Right atrium auricular region (tissue), 2 donors: ENCODE measurements around the gene VSIG10. TPM values are rescaled to one million over a fixed set of nuclear protein-coding genes. Genes with fewer than 3 reads are reported as not detected.

Experiments used
- DNase-seq: peaks from one replicate; pipeline ENCODE4 v3.0.0-alpha.2; 2019; ENCODE audit warnings: low spot score
- H3K27ac ChIP-seq, 2 donors: fragments of 200-600 bp; sonication (generic); 1 replicate in 1 of 2; 2 replicates in 1 of 2; pipeline ENCODE4 v1.5.1; 2016 to 2019
- H3K27me3 ChIP-seq, 2 donors: fragments of 200-600 bp; sonication (generic); one replicate each; pipeline versions ENCODE4 v1.5.1 to v1.6.0; 2017 to 2019
- H3K36me3 ChIP-seq: fragments of 200-600 bp; sonication (generic); one replicate; pipeline ENCODE4 v1.5.1; 2016
- H3K4me1 ChIP-seq, 2 donors: fragments of 200-600 bp; sonication (generic); one replicate each; pipeline versions ENCODE4 v1.5.1 to v1.6.0; 2017 to 2019
- H3K4me3 ChIP-seq, 2 donors: fragments of 200-600 bp; sonication (generic); 1 replicate in 1 of 2; 2 replicates in 1 of 2; pipeline ENCODE4 v1.5.1; 2017 to 2019; ENCODE audit warnings: mild to moderate bottlenecking in 1 of 2, moderate library complexity in 1 of 2
- H3K9me3 ChIP-seq, 2 donors: fragments of 200-600 bp; sonication (generic); one replicate each; pipeline ENCODE4 v1.5.1; 2019
- total RNA-seq, 2 donors: library from RNA; depleted of rRNA; stranded (reverse); fragments of >200 nt; gene quantifications; one replicate each; pipeline ENCODE4 v1.1.0, GENCODE V29; 2016
- TF ChIP-seq, protein P1 (sequence below), 2 donors: fragments of 200-600 bp; sonication (generic); IDR thresholded peaks; one replicate each; pipeline ENCODE4 v1.5.1; 2019; ENCODE audit warnings: antibody characterized with exemption in 2 of 2

The VSIG10 gene
- total RNA-seq, 2 donors from 2014 or later, result 11.0 to 12.4 TPM

DNA sequence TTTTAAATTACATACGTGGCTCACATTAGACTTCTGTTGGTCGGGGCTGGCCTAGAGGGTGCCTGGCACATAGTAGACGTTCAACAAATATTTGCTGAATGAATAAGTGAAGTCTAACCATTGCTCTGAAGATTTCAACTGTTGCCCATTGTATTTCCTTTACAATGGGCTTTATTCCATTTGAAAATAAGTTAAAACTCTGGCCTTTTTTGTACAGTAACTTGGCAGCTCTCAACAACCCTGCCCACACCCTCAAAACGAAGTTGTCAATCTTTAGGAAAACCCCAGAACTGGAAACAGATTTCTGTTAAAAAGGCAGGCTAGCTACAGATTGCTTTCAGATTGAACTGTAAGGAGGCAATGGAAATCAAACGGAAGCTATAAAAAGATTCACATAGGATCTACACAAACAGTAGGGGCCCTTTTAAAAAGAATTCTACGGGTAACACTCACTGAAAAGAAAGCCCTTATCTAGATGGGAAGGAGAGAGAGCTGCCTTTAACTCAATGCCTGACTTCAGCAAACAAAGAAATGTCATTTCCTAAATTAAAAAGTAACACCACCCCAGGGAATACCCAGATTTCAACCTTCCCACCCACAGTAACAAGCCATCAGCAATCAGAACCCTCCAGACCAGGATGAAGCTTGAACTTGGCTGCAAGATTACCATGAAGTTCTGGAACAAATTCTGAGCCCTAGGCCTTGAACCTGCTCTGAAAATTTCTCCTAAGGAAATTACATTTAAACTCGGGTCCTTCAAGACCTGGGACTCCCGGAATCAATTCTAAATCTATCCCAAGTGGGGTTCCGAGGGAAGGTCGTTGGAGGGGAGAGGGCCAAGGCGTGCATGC lies 44.2 kb downstream of the VSIG10 start:
- Histone ChIP-seq H3K27ac (peak overlapping the region; percentile 98), H3K9me3 (no peaks in the 10 kb centered on the region), H3K4me3 (peak overlapping the region; percentile 79 to 86), H3K36me3 (no peaks in the 10 kb centered on the region), H3K4me1 (peaks cover 0 to 68% of the 10 kb centered on the region in 2 donors), H3K27me3 (no peaks in the 10 kb centered on the region)
- DNase-seq, result no peak
- TF ChIP-seq, protein P1, sequence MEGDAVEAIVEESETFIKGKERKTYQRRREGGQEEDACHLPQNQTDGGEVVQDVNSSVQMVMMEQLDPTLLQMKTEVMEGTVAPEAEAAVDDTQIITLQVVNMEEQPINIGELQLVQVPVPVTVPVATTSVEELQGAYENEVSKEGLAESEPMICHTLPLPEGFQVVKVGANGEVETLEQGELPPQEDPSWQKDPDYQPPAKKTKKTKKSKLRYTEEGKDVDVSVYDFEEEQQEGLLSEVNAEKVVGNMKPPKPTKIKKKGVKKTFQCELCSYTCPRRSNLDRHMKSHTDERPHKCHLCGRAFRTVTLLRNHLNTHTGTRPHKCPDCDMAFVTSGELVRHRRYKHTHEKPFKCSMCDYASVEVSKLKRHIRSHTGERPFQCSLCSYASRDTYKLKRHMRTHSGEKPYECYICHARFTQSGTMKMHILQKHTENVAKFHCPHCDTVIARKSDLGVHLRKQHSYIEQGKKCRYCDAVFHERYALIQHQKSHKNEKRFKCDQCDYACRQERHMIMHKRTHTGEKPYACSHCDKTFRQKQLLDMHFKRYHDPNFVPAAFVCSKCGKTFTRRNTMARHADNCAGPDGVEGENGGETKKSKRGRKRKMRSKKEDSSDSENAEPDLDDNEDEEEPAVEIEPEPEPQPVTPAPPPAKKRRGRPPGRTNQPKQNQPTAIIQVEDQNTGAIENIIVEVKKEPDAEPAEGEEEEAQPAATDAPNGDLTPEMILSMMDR (IDR thresholded peaks at IDR 0.05), result no peak

DNA sequence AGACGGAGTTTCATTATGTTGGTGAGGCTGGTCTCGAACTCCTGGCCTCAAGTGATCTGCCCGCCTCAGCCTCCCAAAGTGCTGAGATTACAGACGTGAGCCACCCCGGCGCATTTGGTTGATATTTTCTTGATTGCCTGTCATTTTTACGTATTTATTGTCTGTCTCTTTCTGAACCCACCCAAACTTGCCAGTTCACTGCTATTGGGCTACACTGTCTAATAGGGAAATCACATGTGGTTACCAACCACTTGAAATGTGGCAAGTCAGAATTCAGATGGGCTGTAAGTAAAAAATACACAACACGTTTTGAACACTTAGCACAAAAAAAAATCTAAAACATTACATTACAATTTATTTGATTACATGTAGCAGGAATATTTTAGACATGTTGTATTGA lies 44.9 kb downstream of the VSIG10 start:
- Histone ChIP-seq H3K4me1 (peaks cover 0 to 62% of the 10 kb centered on the region in 2 donors), H3K36me3 (no peaks in the 10 kb centered on the region), H3K27ac (peak overlapping the region in 1 of 2 donors; percentile 98)

DNA sequence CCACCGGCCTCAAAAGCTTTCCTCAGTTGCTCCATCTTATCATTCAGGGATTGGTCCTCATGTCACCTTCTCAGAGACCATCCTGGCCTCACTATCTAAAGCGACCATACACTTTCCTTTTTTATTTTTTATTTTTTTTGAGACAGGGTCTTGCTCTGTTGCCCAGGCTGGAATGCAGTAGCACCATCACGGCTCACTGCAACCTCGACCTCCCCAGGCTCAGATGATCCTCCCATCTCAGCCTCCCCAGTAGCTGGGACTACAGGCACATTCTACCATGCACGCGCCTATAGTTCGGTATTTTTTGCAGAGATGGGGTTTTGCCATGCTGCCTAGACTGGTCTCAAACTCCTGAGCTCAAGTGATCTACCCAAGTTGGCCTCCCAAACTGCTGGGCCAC lies 45.6 kb downstream of the VSIG10 start:
- TF ChIP-seq, protein P1 (IDR thresholded peaks at IDR 0.05), result no peak
- DNase-seq, result no peak
- Histone ChIP-seq H3K36me3 (no peaks in the 10 kb centered on the region), H3K4me3 (no peak overlapping the region), H3K27ac (no peak overlapping the region), H3K9me3 (no peaks in the 10 kb centered on the region), H3K4me1 (peaks cover 0 to 63% of the 10 kb centered on the region in 2 donors), H3K27me3 (no peaks in the 10 kb centered on the region)

More for the DNA sequence above, 44.9 kb downstream of the VSIG10 start:
- no peak overlapping the region for H3K4me3 ChIP-seq
- TF ChIP-seq, protein P1 (IDR thresholded peaks at IDR 0.05), result no peak
- H3K9me3 ChIP-seq, result no peaks in the 10 kb centered on the region
- H3K27me3 ChIP-seq, result no peaks in the 10 kb centered on the region
- no peak for DNase-seq

DNA sequence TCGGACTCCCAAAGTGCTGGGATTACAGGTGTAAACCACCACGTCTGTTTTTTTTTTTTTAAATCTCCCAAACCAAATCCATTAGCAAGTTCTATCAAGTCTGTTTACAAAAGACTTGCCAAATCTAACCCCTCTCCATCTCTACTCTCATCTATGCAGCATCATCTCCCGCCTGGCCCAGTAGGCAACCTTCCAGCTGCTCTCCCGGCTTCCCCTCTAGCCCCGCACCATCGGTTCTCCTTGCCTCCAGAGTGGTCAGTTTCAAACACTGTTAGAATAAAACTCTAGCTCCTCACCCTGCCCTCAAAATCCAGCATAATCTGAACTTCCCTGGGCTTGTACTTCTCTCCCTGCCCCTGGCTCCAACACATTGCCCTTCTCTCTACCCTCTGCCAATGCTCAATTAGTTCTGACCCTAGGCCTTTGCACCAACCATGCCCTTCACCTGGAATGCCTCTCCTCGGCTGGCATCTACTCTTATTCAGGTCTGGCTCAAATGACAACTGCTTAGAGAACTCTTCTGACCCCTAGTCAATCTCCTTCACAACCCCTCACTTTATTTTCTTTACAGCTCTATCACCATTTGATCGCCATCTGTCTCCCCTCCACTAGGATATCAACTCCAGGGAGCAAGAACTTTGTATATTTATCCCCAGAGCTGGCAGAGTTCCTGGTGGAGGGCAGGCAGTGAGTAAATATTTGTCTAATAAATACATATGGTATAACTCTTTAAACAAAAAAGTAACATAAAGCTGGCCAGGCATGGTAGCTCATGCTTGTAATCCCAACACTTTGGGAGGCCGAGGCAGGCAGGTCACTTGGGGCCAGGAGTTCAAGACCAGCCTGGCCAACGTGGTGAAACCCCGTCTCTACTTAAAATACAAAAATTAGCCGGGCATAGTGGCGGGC lies 47.7 kb downstream of the VSIG10 start:
- Histone ChIP-seq H3K36me3 (peaks cover 9% of the 10 kb centered on the region), H3K4me3 (no peak overlapping the region), H3K27me3 (no peaks in the 10 kb centered on the region), H3K9me3 (no peaks in the 10 kb centered on the region), H3K27ac (peak overlapping the region; percentile 60 to 66), H3K4me1 (peaks cover 0 to 68% of the 10 kb centered on the region in 2 donors)
- no peak for DNase-seq
- TF ChIP-seq, protein P1 (IDR thresholded peaks at IDR 0.05), result no peak

DNA sequence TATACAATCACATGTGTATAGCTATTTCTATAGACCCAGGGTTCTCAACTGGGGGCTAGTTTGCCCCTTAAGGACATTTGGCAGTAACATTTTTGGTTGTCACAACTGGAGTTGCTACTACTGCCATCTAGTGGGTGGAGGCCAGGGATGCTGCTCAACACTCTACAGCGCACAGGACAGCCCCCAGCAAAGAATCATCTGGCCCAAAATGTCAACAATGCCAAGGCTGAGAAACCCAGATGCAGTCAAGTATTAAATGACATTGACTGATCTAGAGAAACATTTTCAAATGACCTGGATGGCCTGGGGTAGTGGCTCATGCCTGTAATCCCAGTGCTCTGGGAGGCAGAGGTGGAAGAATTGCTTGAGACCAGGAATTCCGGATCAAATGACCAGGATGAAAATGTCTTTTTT lies 48.7 kb downstream of the VSIG10 start:
- Histone ChIP-seq H3K27ac (peak overlapping the region in 1 of 2 donors; percentile 55), H3K4me3 (no peak overlapping the region), H3K9me3 (no peaks in the 10 kb centered on the region), H3K27me3 (no peaks in the 10 kb centered on the region), H3K36me3 (peaks cover 13% of the 10 kb centered on the region), H3K4me1 (peaks cover 0 to 65% of the 10 kb centered on the region in 2 donors)
- DNase-seq, result no peak
- TF ChIP-seq, protein P1 (IDR thresholded peaks at IDR 0.05), result peak in 1 of 2 donors; percentile 57
